Stimulated activated naive CD4-positive, alpha-beta T cell treated with Interleukin-2 at 50 U/mL for 16 hours (primary cell): Measurements from ENCODE around the gene CD59.
"Not testable (repeated sequence)": the region's sequence is repeated elsewhere in the genome, so short reads cannot be mapped to it uniquely, and the experiment has no call there.

Source experiments
- DNase-seq: peaks from one replicate; lab custom pipeline; 2025; lab: John Stamatoyannopoulos, UW

CD59 gene

DNA sequence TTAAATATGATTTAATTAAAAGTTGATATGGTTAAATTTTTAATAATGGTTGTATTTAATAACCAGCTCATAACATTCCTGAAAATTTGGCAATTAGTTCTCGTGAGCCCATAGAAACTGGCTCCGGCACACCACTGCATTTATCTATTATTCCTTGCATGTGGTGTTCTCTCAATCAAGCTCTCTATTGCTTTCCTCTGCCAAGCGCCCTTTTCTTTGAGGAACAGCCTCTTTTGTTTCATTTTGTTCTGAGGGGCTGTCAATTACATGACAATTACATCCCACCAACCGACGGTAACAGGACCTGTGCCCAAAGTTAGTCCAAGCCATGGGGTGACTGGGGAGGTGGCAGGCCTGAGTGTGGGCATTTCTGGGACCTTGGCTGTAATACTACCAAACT, 43.7 kb downstream of the CD59 start:
- no peak for DNase-seq

DNA sequence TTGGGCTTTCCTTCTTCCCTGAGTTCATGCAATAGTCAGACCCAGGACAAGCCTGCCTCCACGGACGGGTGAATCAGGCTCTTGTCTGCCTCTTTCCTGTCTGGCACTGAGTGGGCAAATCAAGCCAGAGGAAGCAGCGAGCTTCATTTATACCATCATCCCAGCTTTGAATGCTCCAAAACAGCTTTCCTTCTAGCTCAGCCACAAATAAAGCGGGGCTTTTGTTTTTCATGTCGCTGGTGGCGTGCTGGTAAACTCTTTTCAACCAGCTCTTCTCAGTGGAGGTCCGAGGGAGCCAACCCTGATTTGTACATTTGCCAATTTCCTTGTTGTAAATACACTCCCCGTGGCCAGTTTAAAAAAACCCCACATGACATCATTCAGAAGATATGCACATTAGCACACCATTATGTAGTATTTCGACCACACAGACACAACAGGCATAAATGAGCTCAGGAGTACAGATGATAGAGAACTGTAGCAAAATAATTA, 44.2 kb downstream of the CD59 start:
- no peak for DNase-seq

DNA sequence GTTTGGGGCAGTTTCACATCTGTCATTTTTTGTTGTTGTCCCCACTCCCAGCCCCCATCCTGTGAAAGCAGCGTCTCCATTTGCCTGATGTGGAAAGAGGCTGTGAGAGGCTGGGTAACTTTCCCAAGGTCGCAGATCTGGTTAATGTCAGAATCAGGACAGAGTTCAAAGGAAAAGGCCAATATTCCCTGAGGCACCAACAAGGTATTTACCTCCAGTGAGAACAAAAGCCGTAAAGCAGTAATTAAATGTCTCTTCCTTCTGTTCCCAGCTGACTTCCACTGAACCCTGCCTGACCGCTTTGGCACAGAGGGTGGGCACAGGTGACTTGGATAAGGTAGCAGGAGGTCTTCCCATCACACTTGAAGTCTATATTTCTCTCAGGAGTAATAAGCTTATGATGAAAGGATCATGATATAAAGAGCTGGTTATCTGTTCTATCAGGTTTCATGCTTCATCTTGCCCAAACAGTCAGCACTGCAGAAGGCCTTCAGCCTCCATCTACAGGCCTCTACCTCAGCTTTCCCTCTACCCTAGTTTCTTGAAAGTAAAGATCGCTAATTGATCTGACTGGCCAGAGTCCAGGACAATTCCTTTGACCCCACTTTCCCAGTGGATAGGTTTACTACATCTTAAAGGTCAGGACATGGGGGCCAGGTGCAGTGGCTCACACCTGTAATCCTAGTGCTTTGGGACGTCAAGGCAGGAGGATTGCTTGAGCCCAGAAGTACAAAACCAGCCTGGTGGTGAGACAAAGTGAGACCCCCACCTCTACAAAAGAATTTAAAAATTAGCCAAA, 45.0 kb downstream of the CD59 start:
- no peak for DNase-seq

DNA sequence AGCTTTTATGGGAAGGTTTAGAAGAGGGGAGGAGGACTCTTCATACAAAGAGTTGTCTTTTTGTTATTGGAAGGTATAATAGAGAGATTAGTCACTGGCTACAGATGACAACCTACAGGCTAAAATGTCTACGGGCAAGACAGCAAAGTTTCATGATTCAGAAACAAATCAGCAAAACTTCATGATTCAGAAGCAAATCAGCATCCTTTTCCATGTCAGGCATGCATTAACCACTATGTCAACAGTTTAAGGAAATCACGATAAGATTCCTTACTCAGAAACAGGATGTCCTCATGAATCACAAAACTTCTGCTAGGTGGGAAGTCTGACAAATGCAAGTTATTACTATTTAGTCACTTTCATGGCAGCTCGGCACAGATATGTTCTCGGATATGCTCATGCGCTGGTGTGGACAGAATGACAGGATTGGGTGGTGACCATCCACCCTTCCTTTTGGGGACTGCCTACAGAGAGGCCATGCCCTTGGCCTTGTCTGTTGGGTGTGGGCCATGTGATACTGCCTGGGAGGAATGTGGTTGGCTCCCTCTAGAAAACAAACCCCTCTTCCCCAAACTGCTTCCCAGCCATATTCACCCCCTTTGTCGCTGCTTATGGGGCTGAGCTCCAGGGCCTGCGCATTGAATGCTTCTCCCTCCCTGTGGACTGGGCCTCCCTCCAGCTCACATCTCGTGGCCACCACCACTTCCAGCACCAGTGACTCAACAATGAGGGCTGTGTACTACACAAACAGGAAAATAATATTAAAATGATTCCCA, 45.7 kb downstream of the CD59 start:
- DNase-seq = no peak

DNA sequence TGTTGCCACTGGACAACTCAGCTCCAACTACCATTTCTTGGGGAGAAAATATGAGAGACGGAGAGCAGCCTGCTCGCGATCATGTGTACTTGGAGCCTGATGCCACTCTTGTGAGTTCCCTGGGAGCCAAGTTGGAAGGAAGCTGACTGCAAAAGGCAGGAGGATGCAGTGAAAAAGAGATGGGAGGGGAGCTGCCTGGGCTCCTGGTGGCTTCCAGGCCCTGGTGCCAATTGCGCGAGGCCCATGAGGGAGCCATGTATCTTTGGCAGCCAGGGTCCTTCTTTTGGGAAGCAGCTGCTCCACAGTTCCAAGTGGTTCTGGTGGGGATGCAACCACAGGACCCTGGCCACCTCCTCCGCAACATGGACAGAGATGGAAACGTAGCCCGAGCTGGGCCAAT, 46.7 kb downstream of the CD59 start:
- no peak for DNase-seq

DNA sequence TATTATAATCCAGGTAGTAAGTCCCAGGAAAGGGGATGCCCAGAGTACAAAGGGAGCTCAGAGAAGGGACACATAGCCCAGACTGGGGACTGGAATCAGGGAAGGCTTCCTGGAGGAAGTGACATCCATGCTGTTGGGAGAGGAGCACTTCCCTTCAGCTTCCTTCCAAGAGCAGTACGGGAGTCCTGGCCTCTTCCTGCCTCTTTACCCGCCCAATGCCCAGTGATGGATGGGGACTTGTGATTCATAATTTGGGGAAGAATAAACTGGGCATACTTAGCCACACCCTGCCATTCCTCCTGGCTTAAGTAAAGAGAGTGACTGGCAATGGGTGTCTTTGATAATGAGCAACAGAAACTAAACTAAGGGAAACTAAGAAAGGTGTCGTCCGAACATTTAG, 47.1 kb downstream of the CD59 start:
- DNase-seq = no peak

DNA sequence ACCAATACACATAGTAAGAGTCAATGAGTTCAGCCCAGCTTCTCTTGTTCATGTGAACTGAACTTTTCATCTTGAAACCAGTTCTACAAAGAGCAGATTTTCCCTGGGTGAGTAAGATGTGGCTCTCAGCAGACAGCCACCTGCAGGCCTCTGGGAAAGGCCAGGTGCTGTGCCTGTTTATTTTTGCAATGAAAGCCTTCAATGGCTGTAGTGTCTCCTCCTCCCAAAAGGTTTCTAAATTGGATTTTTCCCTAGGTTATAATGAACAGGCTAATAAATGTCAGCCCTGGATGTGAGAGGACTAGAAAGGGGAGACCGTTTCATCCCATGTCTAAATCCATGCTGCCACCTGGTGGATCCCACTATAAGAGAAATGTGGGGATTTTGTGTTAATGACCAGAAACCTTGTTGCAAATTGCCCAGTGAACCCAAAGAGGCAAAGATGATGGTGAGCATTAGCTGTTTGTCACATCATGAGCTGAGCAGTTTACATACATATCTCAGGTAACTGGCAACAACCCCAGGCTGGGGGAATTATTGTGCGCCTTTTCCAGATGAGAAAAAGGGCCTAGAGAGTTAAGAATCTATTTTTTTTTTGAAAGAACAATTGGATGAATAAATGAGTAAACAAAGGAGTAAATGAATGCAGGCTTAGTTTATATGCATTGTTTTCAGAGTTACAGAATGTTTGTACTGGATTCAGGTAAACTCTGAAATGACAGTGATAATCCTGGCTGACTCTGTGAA, 48.3 kb downstream of the CD59 start:
- DNase-seq = no peak

DNA sequence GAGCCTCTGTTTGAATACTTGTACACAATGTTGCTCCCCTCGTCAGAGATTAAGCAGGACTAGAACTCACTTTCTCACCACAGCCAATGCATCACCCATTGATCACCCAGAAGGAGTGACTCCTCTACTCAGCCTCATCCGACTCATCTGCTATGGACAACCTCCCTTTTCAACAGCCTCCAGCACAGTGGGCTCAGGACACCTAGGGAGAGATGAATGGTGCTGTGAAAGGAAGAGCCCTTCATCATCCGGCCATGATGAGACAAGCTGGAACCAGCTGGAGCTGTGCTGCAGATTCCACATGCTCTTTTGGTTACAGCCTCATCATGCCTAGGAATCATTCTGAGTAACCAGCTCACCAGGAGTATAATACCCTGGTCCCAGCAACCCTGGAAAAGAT, 51.1 kb downstream of the CD59 start:
- no peak for DNase-seq

DNA sequence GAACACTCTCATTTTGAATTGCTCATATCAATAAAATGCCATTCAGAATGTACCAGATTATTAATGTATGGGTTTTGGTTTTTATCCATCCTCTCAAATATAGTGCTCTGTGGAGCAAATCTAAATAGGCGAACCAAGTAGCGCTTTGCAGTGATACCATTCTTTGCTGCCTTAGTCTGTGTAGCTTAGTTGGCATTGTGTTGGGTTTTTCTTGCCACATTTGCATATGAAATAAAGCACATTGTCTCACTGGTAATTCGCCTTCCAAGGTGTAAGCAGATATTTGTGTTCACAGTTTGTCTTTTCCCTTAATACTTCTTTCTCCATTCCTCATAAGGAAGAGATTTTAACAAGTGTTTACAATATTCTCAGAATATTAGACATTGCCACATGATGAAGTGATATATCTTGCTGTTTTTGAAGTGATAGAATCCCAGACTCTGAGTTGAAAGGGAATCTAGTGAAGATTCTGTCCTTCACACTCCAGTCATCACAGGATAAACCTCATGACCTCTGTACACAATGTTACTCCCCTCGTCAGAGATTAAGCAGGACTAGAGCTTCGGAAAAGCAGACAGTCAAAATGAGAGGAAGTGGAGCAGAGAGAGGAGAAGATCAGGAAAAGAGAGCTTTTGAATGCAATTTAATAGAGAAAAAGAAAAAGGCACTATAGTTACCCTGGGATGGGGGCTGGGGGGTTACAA, 52.1 kb downstream of the CD59 start:
- no peak for DNase-seq

DNA sequence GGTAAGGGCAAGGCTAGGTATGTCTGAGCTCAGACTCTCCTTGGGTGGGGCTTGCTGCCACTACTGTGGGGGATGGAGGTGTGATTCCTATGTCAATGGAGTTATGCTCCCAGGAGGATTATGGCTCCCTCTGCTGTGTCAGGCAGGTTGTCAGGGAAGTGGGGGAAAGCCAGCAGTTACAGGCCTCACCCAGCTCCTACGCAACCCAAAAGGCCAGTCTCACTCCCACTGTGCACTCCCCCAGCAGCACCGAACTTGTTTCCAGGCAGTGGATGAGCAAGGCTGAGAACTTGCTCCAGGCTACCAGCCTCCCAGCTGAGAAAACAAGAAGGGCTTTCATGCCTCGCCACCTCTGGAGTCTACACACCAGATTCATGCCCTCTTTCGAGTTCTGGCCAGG, 53.8 kb downstream of the CD59 start:
- no peak for DNase-seq

DNA sequence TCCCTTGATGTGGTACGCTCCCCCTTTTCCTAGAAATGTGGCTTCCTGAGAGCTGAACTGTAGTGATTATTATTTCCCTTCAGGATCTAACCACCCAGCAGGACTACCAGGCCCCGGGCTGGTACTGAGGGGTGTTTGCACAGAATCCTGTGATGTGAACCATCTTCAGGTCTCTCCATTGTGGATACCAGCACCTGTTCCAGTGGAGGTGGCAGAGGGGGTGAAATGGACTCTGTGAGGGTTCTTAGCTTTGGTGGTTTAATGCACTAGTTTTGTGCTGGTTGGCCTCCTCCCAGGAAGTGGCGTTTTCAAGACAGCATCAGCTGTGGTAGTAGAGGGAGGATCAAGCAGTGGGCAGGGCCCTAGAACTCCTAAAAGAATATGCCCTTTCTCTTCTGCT, 54.2 kb downstream of the CD59 start:
- DNase-seq = no peak

DNA sequence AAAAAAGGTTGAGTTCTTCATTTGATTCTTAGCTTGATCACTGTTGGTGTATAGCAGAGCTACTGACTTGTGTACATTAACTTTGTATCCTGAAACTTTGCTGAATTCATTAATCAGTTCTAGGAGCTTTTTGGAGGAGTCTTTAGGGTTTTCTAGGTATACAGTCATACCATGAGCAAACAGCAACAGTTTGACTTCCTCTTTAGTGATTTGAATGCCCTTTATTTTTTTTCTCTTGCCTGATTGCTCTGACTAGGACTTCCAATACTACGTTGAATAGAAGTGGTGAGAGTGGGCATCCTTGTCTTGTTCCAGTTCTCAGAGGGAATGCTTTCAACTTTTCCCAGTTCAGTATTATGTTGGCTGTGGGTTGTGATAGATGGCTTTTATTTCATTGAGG, 57.6 kb downstream of the CD59 start:
- DNase-seq = not testable (repeated sequence)

DNA sequence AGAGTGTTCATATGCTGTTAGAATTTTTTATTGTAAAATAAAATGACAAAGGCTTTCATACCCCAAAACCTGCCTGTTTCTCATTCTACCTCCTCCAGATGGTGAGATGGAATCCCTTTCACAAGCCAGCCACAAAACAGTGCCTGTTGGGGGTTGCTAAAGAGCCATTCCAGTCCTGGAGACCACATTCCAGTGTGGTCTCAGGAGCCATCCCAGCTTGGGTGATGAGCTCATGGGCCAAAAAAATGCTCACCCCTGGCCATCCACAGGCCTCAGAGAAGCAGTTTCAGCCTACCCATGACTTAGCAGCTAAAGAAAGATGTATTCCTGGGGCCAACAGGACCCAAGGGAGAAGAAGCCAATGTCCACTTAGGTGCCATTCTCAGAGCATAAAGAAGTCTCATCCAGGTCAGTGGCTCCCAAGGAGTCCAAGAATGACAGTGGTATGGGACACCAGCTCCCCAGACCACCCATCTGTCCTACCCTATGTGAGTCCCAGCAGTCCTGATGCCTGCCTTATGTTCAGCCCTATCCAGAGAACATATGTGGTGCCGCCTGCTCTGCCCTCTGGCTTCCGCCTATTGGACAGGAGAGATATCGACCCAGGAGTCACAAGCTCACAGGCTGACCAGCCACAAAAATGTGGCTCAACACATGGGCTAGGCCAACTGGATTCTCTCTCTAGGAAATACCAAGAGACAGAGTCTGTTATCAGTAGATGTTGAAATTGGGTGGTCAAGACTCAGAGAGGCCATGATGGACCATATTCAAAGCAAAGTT, 62.0 kb downstream of the CD59 start:
- DNase-seq = no peak

DNA sequence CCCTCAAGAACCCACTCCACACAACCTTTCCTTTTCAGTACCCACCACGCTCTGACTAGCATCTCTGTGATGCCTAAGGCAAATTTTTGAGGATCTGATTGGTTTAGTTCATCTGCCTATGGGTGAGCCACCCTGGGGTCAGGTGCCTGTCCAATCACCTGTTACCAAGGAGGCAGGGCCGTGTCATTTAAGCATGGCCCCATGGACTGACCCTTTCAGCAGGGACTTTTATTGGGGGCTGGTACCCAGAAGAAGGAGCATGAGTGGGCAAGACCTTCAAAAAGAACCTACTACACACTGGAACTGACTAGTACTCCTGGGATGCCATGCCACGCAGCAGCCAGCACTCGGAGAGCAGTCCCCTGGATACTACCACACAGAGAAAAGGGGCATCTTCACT, 64.0 kb downstream of the CD59 start:
- DNase-seq = no peak

DNA sequence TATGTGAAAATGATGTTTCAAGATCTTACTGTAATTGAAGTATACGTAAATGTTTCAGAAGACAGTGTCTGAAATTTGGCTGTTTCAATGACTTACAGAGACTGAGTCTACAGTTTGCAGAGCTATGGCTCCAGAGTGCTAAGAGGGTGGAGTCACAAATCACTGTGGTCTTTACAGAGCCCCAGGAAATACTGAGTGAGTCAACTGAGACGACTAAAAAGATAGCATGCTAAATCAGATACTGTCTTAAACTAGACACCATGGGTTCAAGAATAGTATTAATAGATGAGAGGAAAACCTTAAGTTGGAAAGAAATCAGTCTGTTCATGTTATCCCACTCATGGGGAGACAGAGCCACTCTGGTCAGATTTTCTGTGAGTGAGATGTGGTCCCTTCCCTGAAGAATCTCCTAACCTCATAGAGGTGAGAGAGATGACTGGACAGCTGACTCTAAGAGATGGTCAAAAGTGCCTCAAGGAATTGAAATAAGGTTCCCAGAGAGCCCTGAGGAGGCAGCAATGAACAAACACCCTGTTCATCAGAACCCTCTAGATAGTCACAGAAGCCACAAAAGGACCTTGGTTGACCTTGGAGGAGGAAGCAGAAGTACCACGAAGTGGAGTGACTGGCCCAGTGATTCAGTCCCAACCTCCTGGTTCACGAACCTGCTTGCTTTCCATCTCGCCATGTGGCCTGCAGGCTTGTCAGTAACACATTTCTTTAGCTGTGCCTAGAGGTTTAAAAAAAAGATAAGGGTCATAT, 65.8 kb downstream of the CD59 start:
- DNase-seq = no peak

DNA sequence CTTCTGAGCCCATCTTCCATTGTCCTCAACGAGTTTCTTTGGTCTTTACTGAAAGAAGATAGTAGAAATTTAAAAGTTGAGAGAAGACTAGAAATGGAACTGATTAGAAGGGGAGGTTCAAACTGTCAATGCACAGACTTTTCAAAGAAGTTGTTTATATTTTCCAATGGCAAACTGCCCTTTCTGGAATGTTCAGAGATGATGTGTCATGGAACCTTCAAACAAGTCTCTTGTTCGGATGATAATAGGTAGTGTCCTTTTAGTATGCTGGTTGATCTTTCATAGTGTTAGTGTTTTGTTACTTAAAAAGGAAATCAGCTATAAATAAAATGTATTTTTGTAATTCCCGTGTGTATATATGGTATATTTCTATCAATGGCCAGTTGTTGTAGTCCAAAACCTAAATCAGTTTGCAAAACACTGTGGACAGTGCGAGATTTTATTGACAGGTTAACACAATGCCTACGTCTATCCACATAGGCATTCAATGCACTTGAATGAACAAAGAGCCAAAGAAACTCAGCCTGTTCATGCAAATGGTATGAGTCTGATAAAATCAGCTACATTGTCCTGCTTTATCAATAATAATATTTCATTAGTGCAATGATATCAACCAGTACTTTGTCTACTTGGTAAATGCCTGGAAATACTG, 66.5 kb downstream of the CD59 start:
- DNase-seq = no peak

DNA sequence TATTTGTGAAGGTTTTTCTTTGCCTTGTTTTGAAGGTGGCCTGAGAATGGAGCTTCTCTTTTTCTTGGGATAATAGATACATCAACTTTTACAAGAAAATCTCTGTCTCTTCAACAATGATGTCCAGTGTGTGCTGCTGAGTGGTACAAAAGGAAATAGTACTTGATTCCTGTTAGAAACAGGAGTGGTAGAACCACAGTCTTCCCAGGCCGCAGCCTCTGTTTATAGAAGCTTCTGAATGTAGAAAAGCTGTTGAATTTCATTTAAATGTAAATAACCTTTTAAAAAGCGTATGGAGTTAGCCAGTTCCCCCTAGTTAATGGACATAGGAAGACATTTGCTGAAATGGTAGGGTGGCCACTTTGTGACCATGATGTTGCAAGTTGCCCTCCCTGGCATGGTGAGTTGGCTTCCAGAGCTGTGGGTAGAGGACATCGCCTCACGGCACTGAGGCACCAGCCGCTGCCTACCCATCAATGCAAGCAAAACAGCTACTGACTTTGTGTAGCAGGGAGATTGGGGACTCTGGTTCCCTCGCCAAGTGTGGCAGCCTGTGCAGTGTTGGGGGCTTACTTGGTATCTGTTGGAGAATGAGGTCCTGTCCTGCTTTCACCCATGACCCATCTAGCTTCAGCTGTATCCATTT, 67.1 kb downstream of the CD59 start:
- DNase-seq = no peak

DNA sequence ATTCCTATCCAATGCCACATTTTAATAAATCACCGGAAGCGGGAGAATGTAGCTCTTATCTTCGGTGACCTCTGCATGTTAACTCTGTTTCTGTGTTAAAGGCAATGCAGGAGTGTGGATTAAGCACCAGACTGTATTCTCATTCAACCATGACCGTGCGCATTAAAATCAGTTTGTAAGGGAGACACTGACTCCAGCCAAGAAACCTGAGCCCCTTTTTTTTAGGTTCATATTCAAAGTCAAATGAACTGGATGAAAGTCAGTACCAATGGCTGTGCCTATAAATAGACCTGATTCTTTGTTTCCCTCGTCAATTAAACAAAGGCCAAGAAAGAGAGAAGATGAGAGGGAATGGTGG, 67.8 kb downstream of the CD59 start:
- no peak for DNase-seq

DNA sequence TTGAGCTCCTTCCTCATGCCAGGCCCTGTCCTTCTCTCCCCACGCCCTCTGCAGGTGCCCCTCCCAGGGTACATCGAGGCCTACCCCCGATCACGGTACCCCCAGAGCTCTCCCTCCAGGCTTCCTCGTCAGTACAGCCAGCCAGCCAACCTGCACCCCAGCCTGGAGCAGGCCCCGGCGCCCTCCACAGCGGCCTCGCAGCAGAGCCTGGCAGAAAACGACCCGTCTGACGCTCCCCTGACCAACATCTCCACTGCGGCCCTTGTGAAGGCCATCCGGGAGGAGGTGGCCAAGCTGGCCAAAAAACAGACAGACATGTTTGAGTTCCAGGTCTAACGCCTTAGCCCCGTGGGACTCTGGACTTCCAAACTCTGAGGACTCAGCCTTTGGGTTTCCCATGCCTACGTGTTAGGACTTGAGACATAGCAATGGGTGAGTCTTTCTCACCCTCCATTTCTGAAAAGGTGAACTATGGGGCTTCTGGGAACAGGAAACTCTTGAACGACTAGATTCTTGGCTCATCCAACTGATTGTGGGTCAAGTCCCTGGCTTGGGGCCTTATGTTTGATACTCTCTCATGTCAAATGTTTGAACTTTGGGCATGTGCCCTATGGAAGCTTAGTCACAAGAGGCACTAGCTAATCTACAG, 68.3 kb downstream of the CD59 start:
- no peak for DNase-seq
